HL-60 (cell line): ENCODE results near the gene HYAL1.

Experiments
- DNase-seq, 2 experiments: peaks; one replicate each; pipeline ENCODE4 v3.0.0-alpha.2; 2010 to 2020; ENCODE audit warnings: low read depth in 1 of 2, low spot score in 1 of 2
- H3K27ac ChIP-seq: fragments of 250-450 bp; sonication (Bioruptor Pico); replicated peaks from 2 replicates; pipeline ENCODE4 v1.5.1; 2020; ENCODE audit warnings: mild to moderate bottlenecking, moderate library complexity
- H3K27me3 ChIP-seq: fragments of 250-450 bp; sonication (Bioruptor Pico); 2 replicates; pipeline ENCODE4 v1.5.1; 2021; ENCODE audit warnings: mild to moderate bottlenecking, moderate library complexity; ENCODE audit not compliant: insufficient read depth, poor library complexity, severe bottlenecking
- H3K4me3 ChIP-seq: replicated peaks from 2 replicates; pipeline ENCODE4 v1.5.1; 2011; ENCODE audit warnings: mild to moderate bottlenecking, control low read depth, low read length; ENCODE audit not compliant: insufficient read depth
- CTCF ChIP-seq: IDR thresholded peaks from one replicate; pipeline ENCODE4 v1.5.1; 2011; ENCODE audit warnings: low read length, control low read depth, inconsistent platforms; ENCODE audit not compliant: insufficient read depth
- GABPA ChIP-seq: IDR thresholded peaks from 2 replicates; pipeline ENCODE4 v1.6.1; 2012; ENCODE audit warnings: low read depth
- POLR2AphosphoS5 ChIP-seq: IDR thresholded peaks from 2 replicates; pipeline ENCODE4 v1.6.1; 2012; ENCODE audit warnings: low read depth
- REST ChIP-seq: IDR thresholded peaks from 2 replicates; pipeline ENCODE4 v1.6.1; 2012; ENCODE audit warnings: low read depth; ENCODE audit not compliant: insufficient replicate concordance
- SPI1 ChIP-seq: IDR thresholded peaks from 2 replicates; pipeline ENCODE4 v1.6.1; 2012; ENCODE audit warnings: low read depth, mild to moderate bottlenecking, borderline replicate concordance

Gene HYAL1

GRCh38 chr3:50340147-50340447, 36.7 kb upstream of the HYAL1 start:
- DNase-seq = no peak
- H3K27me3 ChIP-seq = no peaks in the 10 kb centered on the region
- peak overlapping the region; percentile 68 for H3K4me3 ChIP-seq
- peak overlapping the region; percentile 99 for H3K27ac ChIP-seq
- no peak for TF ChIP-seq GABPA
- TF ChIP-seq REST = no peak
- TF ChIP-seq POLR2AphosphoS5 = no peak
- TF ChIP-seq CTCF = no peak
- TF ChIP-seq SPI1 = no peak

GRCh38 chr3:50339485-50340146, 36.2 kb upstream of the HYAL1 start:
- TF ChIP-seq CTCF = no peak
- TF ChIP-seq GABPA = no peak
- TF ChIP-seq POLR2AphosphoS5 = no peak
- no peak for TF ChIP-seq REST
- no peak for TF ChIP-seq SPI1
- H3K27ac ChIP-seq = peak overlapping the region; percentile 99
- H3K4me3 ChIP-seq = peak overlapping the region; percentile 68
- DNase-seq = no peak
- H3K27me3 ChIP-seq = no peaks in the 10 kb centered on the region

- peak in 1 of 2 experiments; percentile 64 for DNase-seq
- no peak for TF ChIP-seq CTCF
- TF ChIP-seq SPI1 = peak; percentile 54; the same call in 1 of the 2 replicates
- no peak for TF ChIP-seq GABPA
- no peak for TF ChIP-seq REST
- TF ChIP-seq POLR2AphosphoS5 = no peak
- peak overlapping the region; percentile 99 for H3K27ac ChIP-seq
- H3K4me3 ChIP-seq = peak overlapping the region; percentile 68
- no peaks in the 10 kb centered on the region for H3K27me3 ChIP-seq
These were observed 35.6 kb upstream of the HYAL1 start for GRCh38 chr3:50338965-50339364.
